GM18951 (cell line): ENCODE results near the gene TRABD2B.

Experiments used
- POLR2A ChIP-seq: IDR thresholded peaks from 4 replicates; pipeline ENCODE4 v1.6.1; 2011; ENCODE audit warnings: mild to moderate bottlenecking; ENCODE audit not compliant: insufficient read length, insufficient read depth; ENCODE audit errors: extremely low read depth
- in situ Hi-C: fragments of 300-500 bp; cut with MboI; formaldehyde crosslinking; loops from one replicate; pipeline ENCODE4 v1.12.0; 2022; ENCODE audit warnings: low sequenced_read_pairs, mixed read lengths, inconsistent platforms; ENCODE audit not compliant: unreplicated experiment

TRABD2B gene

GRCh38 chr1:47758341-47759250 lies 238.6 kb downstream of the TRABD2B start:
- in situ Hi-C loops, result no loop called here
- no peak for TF ChIP-seq POLR2A

GRCh38 chr1:47757226-47757975 lies 239.8 kb downstream of the TRABD2B start:
- in situ Hi-C loops, result no loop called here
- no peak for TF ChIP-seq POLR2A

- in situ Hi-C loops, result no loop called here
- TF ChIP-seq POLR2A, result no peak
Measured at GRCh38 chr1:47756411-47756810, 240.8 kb downstream of the TRABD2B start.

- TF ChIP-seq POLR2A, result no peak
- in situ Hi-C loops, result no loop called here
Measured at GRCh38 chr1:47756006-47756405, 241.2 kb downstream of the TRABD2B start.

- in situ Hi-C loops, result no loop called here
- no peak for TF ChIP-seq POLR2A
Measured at GRCh38 chr1:47755101-47755990, 241.8 kb downstream of the TRABD2B start.

GRCh38 chr1:47754221-47754620 lies 243.0 kb downstream of the TRABD2B start:
- in situ Hi-C loops, result no loop called here
- TF ChIP-seq POLR2A, result no peak

GRCh38 chr1:47753808-47754207 lies 243.4 kb downstream of the TRABD2B start:
- in situ Hi-C loops, result no loop called here
- no peak for TF ChIP-seq POLR2A

- TF ChIP-seq POLR2A, result no peak
- in situ Hi-C loops, result no loop called here
Measured at GRCh38 chr1:47752559-47752958, 244.6 kb downstream of the TRABD2B start.

- in situ Hi-C loops, result no loop called here
- TF ChIP-seq POLR2A, result no peak
Measured at GRCh38 chr1:47751996-47752451, 245.2 kb downstream of the TRABD2B start.

- in situ Hi-C loops, result no loop called here
- TF ChIP-seq POLR2A, result no peak
Measured at GRCh38 chr1:47751193-47751592, 246.0 kb downstream of the TRABD2B start.

- no peak for TF ChIP-seq POLR2A
- in situ Hi-C loops, result no loop called here
Measured at GRCh38 chr1:47745715-47746609, 251.2 kb downstream of the TRABD2B start.
